HepG2 (cell line): Measurements from ENCODE around the gene HDLBP. TPM values are rescaled to one million over a fixed set of nuclear protein-coding genes. Genes with fewer than 3 reads are reported as not detected.

Source experiments
- ARNT2 ChIP-seq: sonication (generic); formaldehyde crosslinking; IDR thresholded peaks from 2 replicates; pipeline ENCODE4 v1.8.0; 2022; ENCODE audit warnings: mild to moderate bottlenecking, low read depth, missing genetic modification reagents, moderate library complexity
- ATM ChIP-seq: fragments of 450-650 bp; IDR thresholded peaks from 2 replicates; pipeline ENCODE4 v1.7.1; 2017; ENCODE audit warnings: mild to moderate bottlenecking, borderline replicate concordance
- BRD4 ChIP-seq: sonication (generic); formaldehyde crosslinking; IDR thresholded peaks from 2 replicates; pipeline ENCODE4 v1.4.0; 2020; ENCODE audit warnings: missing genetic modification reagents
- CEBPB ChIP-seq: IDR thresholded peaks from 2 replicates; pipeline ENCODE4 v1.6.1; 2011; ENCODE audit warnings: low read depth, low read length, improper control_type of control experiment, borderline replicate concordance
- DRAP1 ChIP-seq: IDR thresholded peaks from 2 replicates; pipeline ENCODE4 v1.6.1; 2016; ENCODE audit warnings: missing genetic modification reagents, missing compliant biosample characterization
- FLYWCH1 ChIP-seq: sonication (generic); formaldehyde crosslinking; IDR thresholded peaks from 2 replicates; pipeline ENCODE4 v1.8.1; 2023; ENCODE audit warnings: mild to moderate bottlenecking, missing genetic modification reagents
- FOXO4 ChIP-seq: sonication (generic); formaldehyde crosslinking; conservative IDR thresholded peaks from 2 replicates; pipeline ENCODE4 v1.8.1; 2023; ENCODE audit warnings: missing genetic modification reagents
- GPBP1L1 ChIP-seq: sonication (generic); formaldehyde crosslinking; IDR thresholded peaks from 2 replicates; pipeline ENCODE4 v1.5.0; 2020; ENCODE audit warnings: mild to moderate bottlenecking, missing genetic modification reagents
- HMGXB3 ChIP-seq: sonication (generic); formaldehyde crosslinking; IDR thresholded peaks from 2 replicates; pipeline ENCODE4 v1.4.0; 2020; ENCODE audit warnings: missing genetic modification reagents, borderline replicate concordance
- IKZF4 ChIP-seq: sonication (generic); formaldehyde crosslinking; IDR thresholded peaks from 2 replicates; pipeline ENCODE4 v1.5.1; 2020; ENCODE audit warnings: borderline replicate concordance, mild to moderate bottlenecking, low read depth, missing genetic modification reagents; ENCODE audit errors: not compliant biosample characterization
- IRX3 ChIP-seq: sonication (generic); formaldehyde crosslinking; IDR thresholded peaks from 2 replicates; pipeline ENCODE4 v1.8.1; 2023; ENCODE audit warnings: mild to moderate bottlenecking, low read depth, missing genetic modification reagents, borderline replicate concordance
- JDP2 ChIP-seq: sonication (generic); formaldehyde crosslinking; IDR thresholded peaks from 2 replicates; pipeline ENCODE4 v1.8.1; 2022; ENCODE audit warnings: missing genetic modification reagents, borderline replicate concordance
- MLX ChIP-seq: IDR thresholded peaks from 2 replicates; pipeline ENCODE4 v1.6.1; 2016
- ZKSCAN5 ChIP-seq: sonication (generic); formaldehyde crosslinking; IDR thresholded peaks from 2 replicates; pipeline ENCODE4 v1.5.1; 2020; ENCODE audit warnings: mild to moderate bottlenecking, missing genetic modification reagents
- ZNF24 ChIP-seq: fragments of 450-650 bp; IDR thresholded peaks from 2 replicates; pipeline ENCODE4 v1.6.1; 2017; ENCODE audit warnings: antibody characterized with exemption, mild to moderate bottlenecking
- ZNF546 ChIP-seq: sonication (generic); formaldehyde crosslinking; conservative IDR thresholded peaks from 2 replicates; pipeline ENCODE4 v1.8.1; 2023; ENCODE audit warnings: mild to moderate bottlenecking, missing genetic modification reagents
- ZNF567 ChIP-seq: sonication (generic); formaldehyde crosslinking; IDR thresholded peaks from 2 replicates; pipeline ENCODE4 v1.8.1; 2023; ENCODE audit warnings: mild to moderate bottlenecking, missing genetic modification reagents, borderline replicate concordance
- ZNF570 ChIP-seq: sonication (generic); formaldehyde crosslinking; IDR thresholded peaks from 2 replicates; pipeline ENCODE4 v1.4.0; 2020; ENCODE audit warnings: mild to moderate bottlenecking, missing genetic modification reagents, borderline replicate concordance
- ZNF740 ChIP-seq: sonication (generic); formaldehyde crosslinking; IDR thresholded peaks from 2 replicates; pipeline ENCODE4 v1.4.0; 2020; ENCODE audit warnings: missing genetic modification reagents
- ZSCAN25 ChIP-seq: sonication (generic); formaldehyde crosslinking; IDR thresholded peaks from 2 replicates; pipeline ENCODE4 v1.8.0; 2022; ENCODE audit warnings: mild to moderate bottlenecking, missing genetic modification reagents
- polyA plus RNA-seq, 8 experiments: library from polyadenylated mRNA; depleted of rRNA in 3 of 8; stranded (reverse) in 7 of 8; unstranded in 1 of 8; fragments of >200 nt; fragmentation: Illumina TruSeq in 4 of 8; extraction: Trizol in 4 of 8; gene quantifications; 2 replicates each; pipeline versions ENCODE4 v1.2.1 to v1.2.3, GENCODE V29; 2011 to 2016; ENCODE audit warnings: low read depth in 4 of 8, missing spikeins in 1 of 8, mixed read lengths in 1 of 8; ENCODE audit not compliant: insufficient read depth in 1 of 8
- total RNA-seq, 5 experiments: library from RNA; depleted of rRNA; stranded (reverse); fragments of >200 nt; fragmentation: Illumina TruSeq; extraction: Trizol; gene quantifications; 2 replicates each; pipeline ENCODE4 v1.2.3, GENCODE V29; 2016; ENCODE audit warnings: low read depth in 1 of 5

The HDLBP gene
- total and polyA plus RNA-seq, 2 of the 13 experiments (the other 11 are each of a cell fraction or from before 2014, with no cell fraction given): 464 to 707 TPM

GRCh38 chr2:241224018-241224850 lies 91.2 kb downstream of the HDLBP start (continued):
- TF ChIP-seq HMGXB3 (CRISPR knock-in tag) (0 out of 2 replicates have a peak, but pooled peaks have one; percentile 31), ARNT2 (peak; percentile 74), ZNF570 (CRISPR knock-in tag) (no peak), IKZF4 (CRISPR knock-in tag) (peak; percentile 67), ZKSCAN5 (no peak), BRD4 (CRISPR knock-in tag) (peak; percentile 86; the same call in 1 of the 2 replicates), ZNF740 (CRISPR knock-in tag) (peak; percentile 61), FLYWCH1 (CRISPR knock-in tag) (no peak), ZSCAN25 (peak; percentile 66), CEBPB (peak; percentile 78; the same call in 1 of the 2 replicates), IRX3 (CRISPR knock-in tag) (no peak), MLX (CRISPR knock-in tag) (no peak), ATM (no peak), DRAP1 (CRISPR knock-in tag) (peak; percentile 28; the same call in 1 of the 2 replicates), FOXO4 (CRISPR knock-in tag) (no peak), ZNF546 (CRISPR knock-in tag) (no peak; the same call in 1 of the 2 replicates), GPBP1L1 (CRISPR knock-in tag) (no peak), ZNF567 (CRISPR knock-in tag) (0 out of 2 replicates have a peak, but pooled peaks have one; percentile 6), JDP2 (no peak), ZNF24 (no peak)
